Measurements from ENCODE around the gene GNAL.
"Not testable (repeated sequence)": the region's sequence is repeated elsewhere in the genome, so short reads cannot be mapped to it uniquely, and the experiment has no call there.

GNAL gene

GRCh38 chr18:11909061-11909455 lies 220.0 kb downstream of the GNAL start:
- no peak for DNase-seq
- peak overlapping the region; percentile 86 for H3K27ac ChIP-seq

DNA sequence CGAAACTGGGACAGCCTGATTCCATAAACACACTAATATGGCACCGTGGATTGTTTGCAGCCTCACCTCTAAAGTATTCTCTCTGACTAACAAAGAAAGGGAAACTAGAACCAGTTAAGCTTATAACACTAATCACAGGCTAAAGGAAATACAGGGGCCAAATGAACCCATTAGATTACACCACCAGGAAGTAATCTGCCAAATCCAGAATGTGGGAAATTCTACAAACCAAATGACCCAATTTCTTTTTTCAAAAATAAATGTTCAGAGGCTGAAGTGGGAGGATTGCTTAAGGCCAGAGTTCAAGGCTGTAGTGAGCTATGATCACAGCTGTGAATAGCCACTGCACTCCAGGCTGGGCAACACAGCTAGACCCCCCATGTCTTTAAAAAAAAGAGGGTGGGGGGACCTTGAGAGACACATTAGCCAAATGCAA lies 220.5 kb downstream of the GNAL start:
- Histone ChIP-seq H3K36me3 (0 out of 2 replicates have a peak, but pooled peaks cover 2% of the 10 kb centered on the region), H3K27me3 (ENCODE audit: insufficient read depth, low read depth, severe bottlenecking) (no peaks in the 10 kb centered on the region), H3K9me3 (ENCODE audit: severe bottlenecking) (no peaks in the 10 kb centered on the region), H3K4me3 (ENCODE audit: low read depth, low read length) (peak overlapping the region; percentile 90), H3K27ac (no peak overlapping the region)
- no peak for DNase-seq
- TF ChIP-seq, protein P1, sequence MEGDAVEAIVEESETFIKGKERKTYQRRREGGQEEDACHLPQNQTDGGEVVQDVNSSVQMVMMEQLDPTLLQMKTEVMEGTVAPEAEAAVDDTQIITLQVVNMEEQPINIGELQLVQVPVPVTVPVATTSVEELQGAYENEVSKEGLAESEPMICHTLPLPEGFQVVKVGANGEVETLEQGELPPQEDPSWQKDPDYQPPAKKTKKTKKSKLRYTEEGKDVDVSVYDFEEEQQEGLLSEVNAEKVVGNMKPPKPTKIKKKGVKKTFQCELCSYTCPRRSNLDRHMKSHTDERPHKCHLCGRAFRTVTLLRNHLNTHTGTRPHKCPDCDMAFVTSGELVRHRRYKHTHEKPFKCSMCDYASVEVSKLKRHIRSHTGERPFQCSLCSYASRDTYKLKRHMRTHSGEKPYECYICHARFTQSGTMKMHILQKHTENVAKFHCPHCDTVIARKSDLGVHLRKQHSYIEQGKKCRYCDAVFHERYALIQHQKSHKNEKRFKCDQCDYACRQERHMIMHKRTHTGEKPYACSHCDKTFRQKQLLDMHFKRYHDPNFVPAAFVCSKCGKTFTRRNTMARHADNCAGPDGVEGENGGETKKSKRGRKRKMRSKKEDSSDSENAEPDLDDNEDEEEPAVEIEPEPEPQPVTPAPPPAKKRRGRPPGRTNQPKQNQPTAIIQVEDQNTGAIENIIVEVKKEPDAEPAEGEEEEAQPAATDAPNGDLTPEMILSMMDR (IDR thresholded peaks at IDR 0.05; ENCODE audit: low read depth, low read length): no peak

More at GRCh38 chr18:11909061-11909455, 220.0 kb downstream of the GNAL start:
- Histone ChIP-seq H3K4me3 (ENCODE audit: low read depth, low read length) (peak overlapping the region; percentile 90), H3K27me3 (ENCODE audit: insufficient read depth, low read depth, severe bottlenecking) (no peaks in the 10 kb centered on the region), H3K9me3 (ENCODE audit: severe bottlenecking) (no peaks in the 10 kb centered on the region), H3K36me3 (0 out of 2 replicates have a peak, but pooled peaks cover 2% of the 10 kb centered on the region)
- TF ChIP-seq, protein P1 (IDR thresholded peaks at IDR 0.05; ENCODE audit: low read depth, low read length): no peak

DNA sequence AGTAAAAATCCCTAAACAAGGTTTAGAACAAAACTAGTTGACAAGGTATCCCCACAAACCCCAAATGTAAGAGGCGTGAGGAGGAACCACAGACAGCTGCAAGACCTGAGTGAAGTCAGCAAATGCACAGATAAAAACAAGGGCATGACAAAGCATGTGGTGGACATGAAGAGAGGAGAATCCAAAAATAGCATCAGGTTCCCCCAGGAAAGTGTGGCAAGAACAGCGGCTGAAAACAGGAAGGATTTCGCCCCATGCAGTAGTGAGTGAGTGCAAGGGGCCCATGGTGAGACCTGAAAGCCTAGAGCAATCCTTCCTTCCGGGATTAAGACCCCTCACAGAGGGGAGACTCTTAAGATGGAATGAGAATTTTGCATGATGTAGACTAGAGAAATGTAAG lies 227.8 kb downstream of the GNAL start:
- H3K27ac ChIP-seq; H3K27me3 ChIP-seq (ENCODE audit: insufficient read depth, low read depth, severe bottlenecking); H3K36me3 ChIP-seq; DNase-seq; H3K4me3 ChIP-seq (ENCODE audit: low read depth, low read length); H3K9me3 ChIP-seq (ENCODE audit: severe bottlenecking): not testable (repeated sequence)

GRCh38 chr18:11919522-11919921 lies 230.5 kb downstream of the GNAL start:
- not testable (repeated sequence) for H3K27ac ChIP-seq; DNase-seq; H3K9me3 ChIP-seq (ENCODE audit: severe bottlenecking); H3K4me3 ChIP-seq (ENCODE audit: low read depth, low read length); H3K36me3 ChIP-seq; H3K27me3 ChIP-seq (ENCODE audit: insufficient read depth, low read depth, severe bottlenecking)

DNA sequence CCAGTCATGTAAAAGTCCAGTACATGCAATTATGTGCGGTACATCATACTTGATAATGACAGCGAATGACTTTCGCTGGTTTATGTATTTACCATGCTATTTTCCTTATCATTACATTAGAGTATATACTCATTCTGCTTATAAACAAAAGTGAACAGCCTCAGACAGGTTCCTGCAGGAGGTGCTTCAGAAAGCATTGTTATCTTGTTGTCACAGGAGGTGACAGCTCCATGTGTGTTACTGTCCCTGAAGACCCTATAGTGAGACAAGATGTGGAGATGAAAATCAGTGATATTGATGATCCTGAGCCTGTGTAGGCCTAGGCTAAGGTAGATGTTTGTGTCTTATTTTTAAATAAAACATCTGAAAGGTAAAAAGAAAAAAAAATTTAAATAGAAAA lies 234.4 kb downstream of the GNAL start:
- Histone ChIP-seq H3K4me3 (ENCODE audit: low read depth, low read length) (no peak overlapping the region), H3K27ac (no peak overlapping the region), H3K36me3 (no peaks in the 10 kb centered on the region), H3K9me3 (ENCODE audit: severe bottlenecking) (no peaks in the 10 kb centered on the region), H3K27me3 (ENCODE audit: insufficient read depth, low read depth, severe bottlenecking) (no peaks in the 10 kb centered on the region)
- TF ChIP-seq, protein P1 (IDR thresholded peaks at IDR 0.05; ENCODE audit: low read depth, low read length): no peak
- no peak for DNase-seq

DNA sequence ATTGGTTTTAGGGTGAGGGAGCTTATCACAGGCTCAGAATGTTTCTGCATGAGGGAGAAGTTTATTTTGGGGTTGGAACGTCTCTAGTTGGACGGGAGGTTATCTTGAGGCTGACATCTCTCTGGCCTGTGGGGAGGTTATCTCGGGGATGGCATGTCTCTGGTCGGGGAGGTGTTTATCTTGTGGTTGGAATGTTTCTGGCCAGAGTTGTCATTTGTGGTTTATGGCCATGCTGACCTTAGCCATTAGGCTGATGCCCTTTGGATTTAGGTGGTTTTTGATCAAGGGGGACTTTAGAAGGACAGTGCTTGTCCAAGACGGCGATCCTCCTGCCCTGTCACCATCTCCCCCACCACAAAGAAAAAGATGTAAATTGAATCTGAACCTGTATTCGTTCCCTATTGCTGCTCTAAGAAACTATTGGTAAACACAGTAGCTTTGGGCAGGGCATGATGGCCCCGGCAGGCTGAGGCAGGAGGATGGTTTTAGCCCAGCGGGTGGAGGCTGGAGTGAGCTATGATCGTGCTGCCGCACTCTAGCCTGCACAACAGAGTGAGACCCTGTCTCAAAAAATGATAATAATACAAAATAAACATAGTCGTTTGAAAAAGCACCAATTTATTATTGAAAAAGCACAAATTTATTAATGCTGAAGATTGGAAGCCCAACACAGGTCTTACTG lies 236.9 kb downstream of the GNAL start:
- Histone ChIP-seq H3K36me3 (no peaks in the 10 kb centered on the region), H3K27me3 (ENCODE audit: insufficient read depth, low read depth, severe bottlenecking) (no peaks in the 10 kb centered on the region), H3K9me3 (ENCODE audit: severe bottlenecking) (no peaks in the 10 kb centered on the region), H3K4me3 (ENCODE audit: low read depth, low read length) (no peak overlapping the region), H3K27ac (no peak overlapping the region)
- TF ChIP-seq, protein P1 (IDR thresholded peaks at IDR 0.05; ENCODE audit: low read depth, low read length): no peak
- DNase-seq: no peak

DNA sequence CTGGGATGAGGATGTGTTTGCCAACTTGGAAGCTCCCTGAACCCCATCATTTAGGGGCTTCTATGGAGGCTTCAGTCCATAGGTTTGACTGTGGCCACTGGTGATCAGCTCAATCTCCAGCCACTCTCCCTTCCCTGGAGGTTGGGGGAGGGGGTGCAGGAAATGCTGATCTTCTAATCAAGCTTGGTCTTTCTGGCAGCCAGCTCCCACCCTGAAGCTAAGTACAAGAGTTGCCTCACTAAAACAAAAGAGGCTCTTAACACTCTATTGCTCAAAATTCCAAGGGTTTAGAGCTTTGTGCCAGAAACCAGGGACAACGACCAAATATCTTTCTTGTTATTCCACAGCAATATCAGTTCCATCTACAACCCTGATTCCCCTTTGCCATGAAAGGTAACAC lies 238.4 kb downstream of the GNAL start:
- H3K4me3 ChIP-seq (ENCODE audit: low read depth, low read length): no peak overlapping the region
- no peaks in the 10 kb centered on the region for H3K36me3 ChIP-seq
- H3K9me3 ChIP-seq (ENCODE audit: severe bottlenecking): no peaks in the 10 kb centered on the region
- H3K27me3 ChIP-seq (ENCODE audit: insufficient read depth, low read depth, severe bottlenecking): no peaks in the 10 kb centered on the region
- TF ChIP-seq, protein P1 (IDR thresholded peaks at IDR 0.05; ENCODE audit: low read depth, low read length): no peak
- no peak for DNase-seq
- no peak overlapping the region for H3K27ac ChIP-seq
